Muscle of back (tissue), 11 donors: Measurements from ENCODE around the gene TRPM2. TPM values are rescaled to one million over a fixed set of nuclear protein-coding genes. Genes with fewer than 3 reads are reported as not detected.
A peak's percentile ranks its signal among the peaks of the same experiment; 100 is the strongest.
"Not testable (repeated sequence)": the region's sequence is repeated elsewhere in the genome, so short reads cannot be mapped to it uniquely, and the experiment has no call there.

Experiments used
- DNase-seq, 3 donors: peaks; one replicate each; pipeline versions ENCODE4 v3.0.0 to v3.0.0-alpha.2; 2013
- polyA plus RNA-seq, 10 donors: library from polyadenylated mRNA; unstranded; fragments of 120-200 nt; gene quantifications; one replicate each; pipeline ENCODE4 v1.2.1, GENCODE V29; 2013; ENCODE audit not compliant: insufficient read length in 10 of 10

Gene TRPM2
- polyA plus RNA-seq, 10 donors: 0.74 to 2.4 (median 1.7) TPM

- DNase-seq: no peak
Measured at GRCh38 chr21:44334329-44335030, 18.9 kb upstream of the TRPM2 start.

- DNase-seq: no peak
Measured at GRCh38 chr21:44335266-44336059, 18.0 kb upstream of the TRPM2 start.

GRCh38 chr21:44337449-44337848 is 16.0 kb upstream of the TRPM2 start:
- DNase-seq: peak in 1 of 3 donors; percentile 64

- DNase-seq: peak; percentile 47 to 87 (median 57)
Measured at GRCh38 chr21:44337941-44338895, 15.2 kb upstream of the TRPM2 start.

GRCh38 chr21:44338971-44339910 is 14.2 kb upstream of the TRPM2 start, which contains the start of gene CFAP410:
Gene CFAP410, minus strand, starts transcription at chr21:44339390. Its CDS starts 196 bp downstream, at chr21:44339194.
- DNase-seq: peak; percentile 96 to 98 (median 97)

- DNase-seq: not testable (repeated sequence)
Measured at GRCh38 chr21:44341726-44342458, 11.5 kb upstream of the TRPM2 start.

- DNase-seq: not testable (repeated sequence)
Measured at GRCh38 chr21:44342981-44343380, 10.4 kb upstream of the TRPM2 start.

GRCh38 chr21:44344541-44345183 is 8.8 kb upstream of the TRPM2 start:
- DNase-seq: no peak

- no peak for DNase-seq
Measured at GRCh38 chr21:44345495-44345894, 7.9 kb upstream of the TRPM2 start.

- DNase-seq: no peak
Measured at GRCh38 chr21:44347911-44348451, 5.4 kb upstream of the TRPM2 start.

- no peak for DNase-seq
Measured at GRCh38 chr21:44348861-44349260, 4.6 kb upstream of the TRPM2 start.

- no peak for DNase-seq
Measured at GRCh38 chr21:44349416-44349846, 4.0 kb upstream of the TRPM2 start.

- DNase-seq: no peak
Measured at GRCh38 chr21:44349847-44350772, 3.3 kb upstream of the TRPM2 start.

- no peak for DNase-seq
Measured at GRCh38 chr21:44350773-44351481, 2.5 kb upstream of the TRPM2 start.

- DNase-seq: no peak
Measured at GRCh38 chr21:44351535-44352252, 1.7 kb upstream of the TRPM2 start.

- no peak for DNase-seq
Measured at GRCh38 chr21:44352253-44352860, 1.1 kb upstream of the TRPM2 start.
